Measurements from ENCODE around the gene UGT1A5. TPM values are rescaled to one million over a fixed set of nuclear protein-coding genes. Genes with fewer than 3 reads are reported as not detected.

The UGT1A5 gene
- total RNA-seq, 1 donor = not detected

- no peak overlapping the region for H2AFZ ChIP-seq (ENCODE audit: low read length)
- H3K4me3 ChIP-seq (ENCODE audit: insufficient read depth, low read length) = no peak overlapping the region
- no peak for TF ChIP-seq CTCF (IDR thresholded peaks at IDR 0.05; ENCODE audit: extremely low read depth, low read depth, low read length)
- H3K4me2 ChIP-seq (ENCODE audit: insufficient read depth, low read length) = no peak overlapping the region
- H3K4me1 ChIP-seq (ENCODE audit: insufficient read depth, low read length) = no peaks in the 10 kb centered on the region
- no peaks in the 10 kb centered on the region for H3K36me3 ChIP-seq (ENCODE audit: insufficient read depth, low read length)
- H3K27ac ChIP-seq (ENCODE audit: low read depth, low read length) = no peak overlapping the region
- H3K27me3 ChIP-seq (ENCODE audit: insufficient read depth, low read length) = peaks cover 10% of the 10 kb centered on the region
- no peaks in the 10 kb centered on the region for H4K20me1 ChIP-seq (ENCODE audit: insufficient read depth, low read length)
- peak; percentile 74 for DNase-seq (ENCODE audit: insufficient read length, low spot score, missing footprints)
- H3K9me3 ChIP-seq (ENCODE audit: low read depth, low read length) = no peaks in the 10 kb centered on the region
- no peaks in the 10 kb centered on the region for H3K79me2 ChIP-seq (ENCODE audit: insufficient read depth, low read length)
Observed at GRCh38 chr2:233816771-233817170, 104.1 kb downstream of the UGT1A5 start.

GRCh38 chr2:233817361-233817911 lies 104.7 kb downstream of the UGT1A5 start:
- no peaks in the 10 kb centered on the region for H3K9me3 ChIP-seq (ENCODE audit: low read depth, low read length)
- DNase-seq (ENCODE audit: insufficient read length, low spot score, missing footprints) = peak; percentile 76
- no peaks in the 10 kb centered on the region for H3K36me3 ChIP-seq (ENCODE audit: insufficient read depth, low read length)
- no peak overlapping the region for H2AFZ ChIP-seq (ENCODE audit: low read length)
- H3K27me3 ChIP-seq (ENCODE audit: insufficient read depth, low read length) = peaks cover 10% of the 10 kb centered on the region
- H4K20me1 ChIP-seq (ENCODE audit: insufficient read depth, low read length) = no peaks in the 10 kb centered on the region
- H3K27ac ChIP-seq (ENCODE audit: low read depth, low read length) = no peak overlapping the region
- no peak overlapping the region for H3K4me3 ChIP-seq (ENCODE audit: insufficient read depth, low read length)
- H3K79me2 ChIP-seq (ENCODE audit: insufficient read depth, low read length) = no peaks in the 10 kb centered on the region
- no peaks in the 10 kb centered on the region for H3K4me1 ChIP-seq (ENCODE audit: insufficient read depth, low read length)
- TF ChIP-seq CTCF (IDR thresholded peaks at IDR 0.05; ENCODE audit: extremely low read depth, low read depth, low read length) = no peak
- H3K4me2 ChIP-seq (ENCODE audit: insufficient read depth, low read length) = no peak overlapping the region

GRCh38 chr2:233817995-233818638 lies 105.4 kb downstream of the UGT1A5 start:
- no peaks in the 10 kb centered on the region for H3K9me3 ChIP-seq (ENCODE audit: low read depth, low read length)
- no peak for TF ChIP-seq CTCF (IDR thresholded peaks at IDR 0.05; ENCODE audit: extremely low read depth, low read depth, low read length)
- H3K4me1 ChIP-seq (ENCODE audit: insufficient read depth, low read length) = no peaks in the 10 kb centered on the region
- no peak overlapping the region for H2AFZ ChIP-seq (ENCODE audit: low read length)
- H3K4me2 ChIP-seq (ENCODE audit: insufficient read depth, low read length) = no peak overlapping the region
- no peaks in the 10 kb centered on the region for H4K20me1 ChIP-seq (ENCODE audit: insufficient read depth, low read length)
- no peak overlapping the region for H3K4me3 ChIP-seq (ENCODE audit: insufficient read depth, low read length)
- no peaks in the 10 kb centered on the region for H3K36me3 ChIP-seq (ENCODE audit: insufficient read depth, low read length)
- H3K27ac ChIP-seq (ENCODE audit: low read depth, low read length) = no peak overlapping the region
- peak; percentile 53 for DNase-seq (ENCODE audit: insufficient read length, low spot score, missing footprints)
- no peaks in the 10 kb centered on the region for H3K79me2 ChIP-seq (ENCODE audit: insufficient read depth, low read length)
- peaks cover 10% of the 10 kb centered on the region for H3K27me3 ChIP-seq (ENCODE audit: insufficient read depth, low read length)
